T-cell (primary cell): ENCODE measurements around the gene KCNT1. TPM values are rescaled to one million over a fixed set of nuclear protein-coding genes. Genes with fewer than 3 reads are reported as not detected.

ENCODE experiments used
- ATAC-seq, 4 experiments: fragments of 200-7000 bp in 3 of 4; fragments of 150-1000 bp in 1 of 4; cut with Tn5 transposase; replicated peaks in 1 of 4; 1 replicate in 3 of 4; 2 replicates in 1 of 4; pipeline ENCODE4 v1.10.0; 2021; ENCODE audit warnings: moderate library complexity in 3 of 4, mild to moderate bottlenecking in 2 of 4, moderate number of reproducible peaks in 1 of 4
- CTCF ChIA-PET, 2 donors: fragments of 300-600 bp; sonication (Branson Sonifier 250); formaldehyde crosslinking; loops; one replicate each; lab custom pipeline; 2022; ENCODE audit warnings: antibody characterized with exemption in 2 of 2; lab: Charles Lee
- POLR2A ChIA-PET, 2 donors: fragments of 300-600 bp; sonication (Branson Sonifier 250); formaldehyde crosslinking; loops; one replicate each; lab custom pipeline; 2022; ENCODE audit warnings: antibody characterized with exemption in 2 of 2; lab: Charles Lee
- DNase-seq, 35 experiments: peaks; one replicate each; pipeline versions ENCODE4 v3.0.0 to v3.0.0-alpha.2; 2013 to 2023
- H3K27ac ChIP-seq: one replicate; pipeline ENCODE4 v1.5.1; 2013; ENCODE audit warnings: low read length
- H3K27me3 ChIP-seq, 2 experiments: replicated peaks in 1 of 2; 1 replicate in 1 of 2; 2 replicates in 1 of 2; pipeline versions ENCODE4 v1.6.1 to v1.7.0; 2013; ENCODE audit warnings: low read length in 1 of 2, mixed read lengths in 1 of 2; ENCODE audit not compliant: control insufficient read depth in 2 of 2, insufficient read depth in 2 of 2; ENCODE audit errors: extremely low read depth in 1 of 2
- H3K36me3 ChIP-seq, 2 donors: 1 replicate in 1 of 2; 2 replicates in 1 of 2; pipeline versions ENCODE4 v1.6.1 to v1.7.0; 2013; ENCODE audit warnings: low read length in 1 of 2; ENCODE audit not compliant: control insufficient read depth in 2 of 2, insufficient read depth in 1 of 2; ENCODE audit errors: extremely low read depth in 1 of 2
- H3K4me1 ChIP-seq, 2 experiments: 1 replicate in 1 of 2; 2 replicates in 1 of 2; pipeline versions ENCODE4 v1.6.1 to v1.7.0; 2013; ENCODE audit warnings: low read length in 2 of 2, mixed read lengths in 1 of 2; ENCODE audit not compliant: insufficient read depth in 2 of 2, control insufficient read depth in 1 of 2; ENCODE audit errors: extremely low read depth in 1 of 2
- H3K4me3 ChIP-seq, 2 donors: 1 replicate in 1 of 2; 2 replicates in 1 of 2; pipeline versions ENCODE4 v1.5.1 to v1.7.0; 2013; ENCODE audit warnings: mild to moderate bottlenecking in 2 of 2, low read length in 1 of 2, moderate library complexity in 1 of 2; ENCODE audit not compliant: control insufficient read depth in 1 of 2; ENCODE audit errors: extremely low read depth in 1 of 2
- H3K9me3 ChIP-seq: 2 replicates; pipeline ENCODE4 v1.7.0; 2013
- H3K27ac Mint-ChIP-seq, 2 donors: one replicate each; pipeline ENCODE4 v1.8.0; 2020 to 2021; ENCODE audit warnings: mild to moderate bottlenecking in 2 of 2, mixed read lengths in 2 of 2
- H3K27me3 Mint-ChIP-seq, 2 donors: one replicate each; pipeline ENCODE4 v1.8.0; 2021 to 2022; ENCODE audit warnings: mixed read lengths in 2 of 2
- H3K36me3 Mint-ChIP-seq: one replicate; pipeline ENCODE4 v1.8.0; 2021; ENCODE audit warnings: mixed read lengths
- H3K4me1 Mint-ChIP-seq, 3 donors: one replicate each; pipeline ENCODE4 v1.8.0; 2020 to 2022; ENCODE audit warnings: mixed read lengths in 3 of 3, mild to moderate bottlenecking in 1 of 3
- H3K4me3 Mint-ChIP-seq, 3 donors: one replicate each; pipeline ENCODE4 v1.8.0; 2020 to 2022; ENCODE audit warnings: mild to moderate bottlenecking in 3 of 3, mixed read lengths in 3 of 3, moderate library complexity in 3 of 3
- H3K9me3 Mint-ChIP-seq, 3 donors: one replicate each; pipeline ENCODE4 v1.8.0; 2020 to 2022; ENCODE audit warnings: mixed read lengths in 3 of 3
- WGBS: methylation state at CpG from one replicate; pipeline ENCODE4 v1.1.5; 2013; ENCODE audit warnings: missing lambda C conversion rate; ENCODE audit not compliant: insufficient coverage; 5-methylcytosine and 5-hydroxymethylcytosine counted together
- total RNA-seq, 35 experiments: library from RNA in 6 of 35; stranded (reverse) in 6 of 35; fragments of 120-200 nt in 1 of 35; gene quantifications; one replicate each; pipeline versions ENCODE4 v1.2.1 to v1.2.4 and lab custom pipeline; 2013 to 2026

The KCNT1 gene
- total RNA-seq, 5 donors from 2014 or later (not counting 1 experiment from before 2014, with no cell fraction given) = 0.07 to 0.54 (median 0.16) TPM; not detected in 2

- Histone ChIP-seq H3K36me3 (no peaks in the 10 kb centered on the region), H3K4me3 (no peak overlapping the region), H3K27ac (no peak overlapping the region), H3K4me1 (no peaks in the 10 kb centered on the region), H3K9me3 (no peaks in the 10 kb centered on the region), H3K27me3 (peaks cover 0 to 35% of the 10 kb centered on the region in 2 experiments)
- no peak for DNase-seq
- Mint-ChIP-seq H3K9me3 (no peaks in the 10 kb centered on the region), H3K27me3 (peaks cover 4 to 23% of the 10 kb centered on the region in 2 donors), H3K4me1 (no peaks in the 10 kb centered on the region), H3K36me3 (no peaks in the 10 kb centered on the region), H3K27ac (no peak overlapping the region), H3K4me3 (no peak overlapping the region)
- ChIA-PET CTCF (no interaction called here), POLR2A (no interaction called here)
- ATAC-seq = no peak
- WGBS = 73% methylated on average over 16 of the region's 16 CpGs
Observed at GRCh38 chr9:135680056-135680455, 21.9 kb upstream of the KCNT1 start.

- peaks cover 0 to 42% of the 10 kb centered on the region in 2 experiments for H3K27me3 ChIP-seq
- no peak for DNase-seq
- no peak overlapping the region for H3K4me3 ChIP-seq
- no peaks in the 10 kb centered on the region for H3K9me3 ChIP-seq
- no peaks in the 10 kb centered on the region for H3K36me3 ChIP-seq
- ATAC-seq = no peak
- no peak overlapping the region for H3K4me3 Mint-ChIP-seq
- ChIA-PET CTCF (interaction anchor here in 1 of 2 donors (0.6 kb wide), 1 partner anchor 888 kb away, joined by 3 read pairs; no protein-coding TSS in a partner anchor), POLR2A (no interaction called here)
- 82% methylated on average over 5 of the region's 5 CpGs for WGBS
- peaks cover 4 to 25% of the 10 kb centered on the region in 2 donors for H3K27me3 Mint-ChIP-seq
- no peaks in the 10 kb centered on the region for H3K4me1 Mint-ChIP-seq
- H3K27ac ChIP-seq = no peak overlapping the region
- no peaks in the 10 kb centered on the region for H3K9me3 Mint-ChIP-seq
- no peak overlapping the region for H3K27ac Mint-ChIP-seq
- H3K4me1 ChIP-seq = no peaks in the 10 kb centered on the region
- H3K36me3 Mint-ChIP-seq = no peaks in the 10 kb centered on the region
Observed at GRCh38 chr9:135681161-135681560, 20.8 kb upstream of the KCNT1 start.

- ChIA-PET CTCF (no interaction called here), POLR2A (no interaction called here)
- DNase-seq = no peak
- Mint-ChIP-seq H3K36me3 (no peaks in the 10 kb centered on the region), H3K4me3 (no peak overlapping the region), H3K4me1 (no peaks in the 10 kb centered on the region), H3K27ac (no peak overlapping the region), H3K9me3 (no peaks in the 10 kb centered on the region), H3K27me3 (peaks cover 4 to 30% of the 10 kb centered on the region in 2 donors)
- H3K36me3 ChIP-seq = no peaks in the 10 kb centered on the region
- no peak for ATAC-seq
- no peaks in the 10 kb centered on the region for H3K9me3 ChIP-seq
- WGBS = 76% methylated on average over 12 of the region's 15 CpGs
- no peaks in the 10 kb centered on the region for H3K4me1 ChIP-seq
- no peak overlapping the region for H3K27ac ChIP-seq
- H3K4me3 ChIP-seq = no peak overlapping the region
- peaks cover 0 to 57% of the 10 kb centered on the region in 2 experiments for H3K27me3 ChIP-seq
Observed at GRCh38 chr9:135683401-135684034, 18.5 kb upstream of the KCNT1 start.

- H3K9me3 ChIP-seq = no peaks in the 10 kb centered on the region
- no peaks in the 10 kb centered on the region for H3K4me1 Mint-ChIP-seq
- H3K4me1 ChIP-seq = no peaks in the 10 kb centered on the region
- WGBS = 67% methylated on average over 13 of the region's 17 CpGs
- H3K27me3 Mint-ChIP-seq = peaks cover 4 to 30% of the 10 kb centered on the region in 2 donors
- no peak overlapping the region for H3K4me3 ChIP-seq
- no peak overlapping the region for H3K4me3 Mint-ChIP-seq
- H3K27ac ChIP-seq = no peak overlapping the region
- H3K27ac Mint-ChIP-seq = no peak overlapping the region
- no peaks in the 10 kb centered on the region for H3K36me3 Mint-ChIP-seq
- POLR2A ChIA-PET = no interaction called here
- peaks cover 0 to 64% of the 10 kb centered on the region in 2 experiments for H3K27me3 ChIP-seq
- H3K36me3 ChIP-seq = no peaks in the 10 kb centered on the region
- H3K9me3 Mint-ChIP-seq = no peaks in the 10 kb centered on the region
- DNase-seq = no peak
- CTCF ChIA-PET = no interaction called here
- ATAC-seq = no peak
Observed at GRCh38 chr9:135684691-135685090, 17.3 kb upstream of the KCNT1 start.

GRCh38 chr9:135687216-135687615 lies 14.8 kb upstream of the KCNT1 start:
- Mint-ChIP-seq H3K4me1 (no peaks in the 10 kb centered on the region), H3K27me3 (peaks cover 0 to 22% of the 10 kb centered on the region in 2 donors), H3K4me3 (no peak overlapping the region), H3K27ac (no peak overlapping the region), H3K36me3 (no peaks in the 10 kb centered on the region), H3K9me3 (no peaks in the 10 kb centered on the region)
- DNase-seq = no peak
- Histone ChIP-seq H3K4me1 (no peaks in the 10 kb centered on the region), H3K4me3 (no peak overlapping the region), H3K27me3 (peaks cover 0 to 50% of the 10 kb centered on the region in 2 experiments), H3K9me3 (no peaks in the 10 kb centered on the region), H3K36me3 (no peaks in the 10 kb centered on the region), H3K27ac (no peak overlapping the region)
- CTCF ChIA-PET = no interaction called here
- POLR2A ChIA-PET = no interaction called here
- 82% methylated on average over 12 of the region's 15 CpGs for WGBS
- ATAC-seq = no peak

GRCh38 chr9:135689011-135689410 lies 13.0 kb upstream of the KCNT1 start:
- DNase-seq (no peak), ATAC-seq (no peak)
- Mint-ChIP-seq H3K9me3 (no peaks in the 10 kb centered on the region), H3K27ac (no peak overlapping the region), H3K4me3 (no peak overlapping the region), H3K4me1 (no peaks in the 10 kb centered on the region), H3K36me3 (no peaks in the 10 kb centered on the region), H3K27me3 (peaks cover 0 to 16% of the 10 kb centered on the region in 2 donors)
- H3K36me3 ChIP-seq = no peaks in the 10 kb centered on the region
- CTCF ChIA-PET = no interaction called here
- no peak overlapping the region for H3K27ac ChIP-seq
- no peaks in the 10 kb centered on the region for H3K4me1 ChIP-seq
- POLR2A ChIA-PET = no interaction called here
- peaks cover 0 to 51% of the 10 kb centered on the region in 2 experiments for H3K27me3 ChIP-seq
- no peak overlapping the region for H3K4me3 ChIP-seq
- 95% methylated on average over 9 of the region's 10 CpGs for WGBS
- no peaks in the 10 kb centered on the region for H3K9me3 ChIP-seq
